Measurements from ENCODE around the gene PALM2AKAP2.

GRCh38 chr9:109767404-109767803 is 12.6 kb upstream of the PALM2AKAP2 start:
- no peak for TF ChIP-seq CTCF (IDR thresholded peaks at IDR 0.05)
- TF ChIP-seq POLR2A (IDR thresholded peaks at IDR 0.05): no peak
- no peak for TF ChIP-seq EP300 (IDR thresholded peaks at IDR 0.05)
